ENCODE measurements around the gene PPARD. TPM values are rescaled to one million over a fixed set of nuclear protein-coding genes. Genes with fewer than 3 reads are reported as not detected.
"Not testable (repeated sequence)": the region's sequence is repeated elsewhere in the genome, so short reads cannot be mapped to it uniquely, and the experiment has no call there.

The PPARD gene
- total RNA-seq, 2 donors from 2014 or later = 21.2 to 24.1 TPM

DNA sequence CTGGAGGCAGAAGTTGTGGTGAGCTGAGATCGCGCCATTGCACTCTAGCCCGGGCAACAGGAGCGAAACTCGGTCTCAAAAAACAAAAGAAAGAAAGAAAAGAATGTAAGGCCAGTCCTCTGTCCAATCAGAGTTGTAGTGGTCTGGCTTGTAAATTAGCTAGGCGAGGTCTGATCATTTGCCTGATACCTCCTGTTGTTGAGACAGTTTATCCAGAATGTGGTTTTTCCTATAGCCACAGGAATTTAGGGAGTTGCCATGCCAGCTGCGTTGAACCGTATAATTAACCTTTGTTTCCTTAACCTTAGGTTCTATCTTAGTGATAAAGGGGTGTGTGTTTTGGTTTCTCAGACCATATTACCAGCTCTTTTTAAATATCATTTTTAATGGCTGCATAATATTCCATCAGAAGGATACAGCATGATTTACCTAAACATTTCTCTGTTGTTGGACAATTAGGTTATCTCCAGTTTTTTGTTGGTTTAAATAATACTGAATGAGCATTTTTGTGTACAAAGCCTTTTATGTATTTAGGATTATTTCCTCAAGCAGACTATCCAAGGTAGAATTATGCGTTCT is 11.7 kb upstream of the PPARD start:
- H3K27ac ChIP-seq = no peak overlapping the region
- no peak overlapping the region for H3K4me3 ChIP-seq
- H3K9me3 ChIP-seq = no peaks in the 10 kb centered on the region
- H3K36me3 ChIP-seq = no peaks in the 10 kb centered on the region
- no peak for TF ChIP-seq POLR2A (IDR thresholded peaks at IDR 0.05)
- TF ChIP-seq, protein P1, sequence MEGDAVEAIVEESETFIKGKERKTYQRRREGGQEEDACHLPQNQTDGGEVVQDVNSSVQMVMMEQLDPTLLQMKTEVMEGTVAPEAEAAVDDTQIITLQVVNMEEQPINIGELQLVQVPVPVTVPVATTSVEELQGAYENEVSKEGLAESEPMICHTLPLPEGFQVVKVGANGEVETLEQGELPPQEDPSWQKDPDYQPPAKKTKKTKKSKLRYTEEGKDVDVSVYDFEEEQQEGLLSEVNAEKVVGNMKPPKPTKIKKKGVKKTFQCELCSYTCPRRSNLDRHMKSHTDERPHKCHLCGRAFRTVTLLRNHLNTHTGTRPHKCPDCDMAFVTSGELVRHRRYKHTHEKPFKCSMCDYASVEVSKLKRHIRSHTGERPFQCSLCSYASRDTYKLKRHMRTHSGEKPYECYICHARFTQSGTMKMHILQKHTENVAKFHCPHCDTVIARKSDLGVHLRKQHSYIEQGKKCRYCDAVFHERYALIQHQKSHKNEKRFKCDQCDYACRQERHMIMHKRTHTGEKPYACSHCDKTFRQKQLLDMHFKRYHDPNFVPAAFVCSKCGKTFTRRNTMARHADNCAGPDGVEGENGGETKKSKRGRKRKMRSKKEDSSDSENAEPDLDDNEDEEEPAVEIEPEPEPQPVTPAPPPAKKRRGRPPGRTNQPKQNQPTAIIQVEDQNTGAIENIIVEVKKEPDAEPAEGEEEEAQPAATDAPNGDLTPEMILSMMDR (IDR thresholded peaks at IDR 0.05) = no peak
- no peak for TF ChIP-seq POLR2AphosphoS5 (IDR thresholded peaks at IDR 0.05)
- 91% methylated on average over 9 of the region's 9 CpGs for WGBS
- no peaks in the 10 kb centered on the region for H3K4me1 ChIP-seq (replicated peaks)
- DNase-seq (ENCODE audit: low spot score) = no peak
- intact Hi-C loops (cut with DNase I) = no loop called here
- H3K27me3 ChIP-seq (replicated peaks; ENCODE audit: insufficient read depth) = no peaks in the 10 kb centered on the region

DNA sequence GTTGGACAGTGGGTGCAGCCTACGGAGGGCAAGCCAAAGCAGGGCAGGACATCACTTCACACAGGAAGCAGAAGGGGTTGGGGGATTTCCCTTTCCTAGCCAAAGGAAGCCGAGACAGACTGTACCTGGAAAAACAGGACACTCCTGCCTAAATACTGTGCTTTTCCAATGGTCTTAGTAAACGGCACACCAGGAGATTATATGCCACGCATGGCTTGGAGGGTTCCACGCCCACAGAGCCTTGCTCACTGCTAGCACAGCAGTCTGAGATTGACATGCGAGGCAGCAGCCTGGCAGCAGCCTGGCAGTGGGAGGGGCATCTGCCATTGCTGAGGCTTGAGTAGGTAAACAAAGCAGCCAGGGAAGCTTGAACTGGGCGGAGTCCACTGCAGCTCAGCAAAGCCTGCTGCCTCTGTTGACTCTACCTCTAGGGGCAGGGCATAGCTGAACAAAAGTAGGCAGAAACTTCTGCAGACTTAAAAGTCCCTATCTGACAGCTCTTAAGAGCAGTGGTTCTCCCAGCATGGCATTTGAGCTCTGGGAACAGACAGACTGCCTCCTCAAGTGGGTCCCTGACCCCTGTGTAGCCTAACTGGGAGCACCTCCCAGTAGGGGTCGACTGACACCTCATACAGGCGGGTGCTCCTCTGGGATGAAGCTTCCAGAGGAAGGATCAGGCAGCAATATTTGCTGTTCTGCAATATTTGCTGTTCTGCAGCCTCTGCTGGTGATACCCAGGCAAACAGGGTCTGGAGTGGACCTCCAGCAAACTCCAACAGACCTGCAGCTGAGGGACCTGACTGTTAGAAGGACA is 10.1 kb upstream of the PPARD start:
- H3K27me3 ChIP-seq (replicated peaks; ENCODE audit: insufficient read depth) = not testable (repeated sequence)
- TF ChIP-seq, protein P1 (IDR thresholded peaks at IDR 0.05) = peak in 1 of 4 experiments; percentile 13

DNA sequence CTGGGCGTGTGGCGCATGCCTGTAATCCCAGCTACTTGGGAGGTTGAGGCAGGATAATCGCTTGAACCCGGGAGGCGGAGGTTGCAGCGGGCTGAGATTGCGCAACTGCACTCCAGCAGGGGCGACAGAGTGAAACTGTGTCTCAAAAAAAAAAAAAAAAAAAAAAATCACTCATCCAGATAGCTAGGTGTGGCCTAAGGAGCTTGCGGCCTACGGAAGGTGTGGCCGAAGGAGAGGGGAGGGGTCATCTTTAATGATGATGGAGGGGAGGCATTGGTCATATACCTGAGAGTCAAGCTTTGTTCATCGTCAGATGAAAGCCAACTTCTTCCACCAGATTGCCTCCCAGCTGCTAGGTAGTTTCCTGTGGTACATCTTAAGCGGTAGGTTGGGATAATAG is 801 bp upstream of the PPARD start:
- Histone ChIP-seq H3K27me3 (replicated peaks; ENCODE audit: insufficient read depth) (no peaks in the 10 kb centered on the region), H3K27ac (no peak overlapping the region), H3K4me1 (replicated peaks) (no peaks in the 10 kb centered on the region), H3K9me3 (no peaks in the 10 kb centered on the region), H3K4me3 (no peak overlapping the region), H3K36me3 (no peaks in the 10 kb centered on the region)
- no peak for DNase-seq (ENCODE audit: low spot score)
- WGBS = 76% methylated on average over 13 of the region's 13 CpGs
- no peak for TF ChIP-seq POLR2A (IDR thresholded peaks at IDR 0.05)
- TF ChIP-seq POLR2AphosphoS5 (IDR thresholded peaks at IDR 0.05) = no peak
- TF ChIP-seq, protein P1 (IDR thresholded peaks at IDR 0.05) = no peak
- intact Hi-C loops (cut with DNase I) = loop anchor here (10.0 kb wide), 1 partner anchor 393 kb away; the partner anchor contains the start of gene ARMC12

More for the DNA sequence above, 10.1 kb upstream of the PPARD start:
- peak; percentile 21 for DNase-seq (ENCODE audit: low spot score)
- intact Hi-C loops (cut with DNase I); H3K4me1 ChIP-seq (replicated peaks); H3K27ac ChIP-seq; H3K36me3 ChIP-seq; H3K9me3 ChIP-seq; H3K4me3 ChIP-seq: not testable (repeated sequence)
- 78% methylated on average over 9 of the region's 9 CpGs for WGBS

DNA sequence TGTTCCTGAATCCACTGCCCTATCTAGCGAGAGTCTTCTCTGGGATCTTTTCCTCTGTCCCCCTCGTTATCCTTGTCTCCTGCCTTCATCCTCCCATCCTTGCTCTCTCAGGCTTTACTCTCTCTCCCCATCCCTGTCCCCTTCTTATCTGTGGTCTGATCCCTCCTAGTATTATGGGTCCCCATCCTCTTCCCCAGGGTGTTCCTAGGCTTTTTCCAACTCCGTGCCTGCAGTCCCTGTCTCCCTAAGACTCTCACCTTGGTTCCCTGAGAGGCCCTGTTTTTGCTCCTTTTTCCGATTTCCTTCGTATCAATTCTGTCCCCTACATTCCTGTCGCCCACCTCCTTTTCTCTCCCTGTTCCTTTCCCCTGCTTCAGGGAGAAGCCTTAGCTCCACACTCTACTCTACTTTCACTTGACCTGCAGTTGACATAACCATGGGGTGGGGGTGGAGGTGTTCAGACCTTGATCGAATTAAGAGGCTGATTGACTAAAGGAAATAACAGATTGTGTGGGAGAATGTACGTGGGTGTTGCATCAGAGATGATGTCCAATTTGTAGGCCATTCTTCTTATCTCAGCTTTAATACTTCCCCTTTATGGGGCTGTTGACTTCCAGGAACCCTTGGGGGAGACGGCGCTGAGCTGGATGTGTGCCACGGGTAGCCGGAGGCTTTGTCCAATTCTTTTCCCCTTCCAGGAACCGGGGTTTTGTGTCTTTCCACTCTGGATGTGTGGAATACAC is 905 bp downstream of the PPARD start:
- WGBS = 3% methylated on average over 13 of the region's 13 CpGs
- no peak for DNase-seq (ENCODE audit: low spot score)

More for the DNA sequence above, 905 bp downstream of the PPARD start:
- Histone ChIP-seq H3K4me3 (peak overlapping the region; percentile 77 to 96), H3K4me1 (replicated peaks) (no peaks in the 10 kb centered on the region), H3K9me3 (no peaks in the 10 kb centered on the region), H3K27me3 (replicated peaks; ENCODE audit: insufficient read depth) (no peaks in the 10 kb centered on the region), H3K36me3 (peaks cover 0 to under 1% of the 10 kb centered on the region in 2 donors), H3K27ac (peak overlapping the region; percentile 93 to 95)
- TF ChIP-seq, protein P1 (IDR thresholded peaks at IDR 0.05) = no peak
- TF ChIP-seq POLR2AphosphoS5 (IDR thresholded peaks at IDR 0.05) = peak; percentile 3
- intact Hi-C loops (cut with DNase I) = loop anchor here (2.0 to 10.0 kb wide), 2 partner anchors 72 to 392 kb away; partner anchors contain the start of gene ARMC12
